T-helper 2 cell treated with Interferon-gamma antibody and Interleukin-4, amounts not matched to agents 100 ng/mL and 5 ng/mL, for 36 hours (primary cell): Measurements from ENCODE around the gene NONO. TPM values are rescaled to one million over a fixed set of nuclear protein-coding genes. Genes with fewer than 3 reads are reported as not detected.

ENCODE experiments used
- total RNA-seq: library from RNA; stranded (reverse); gene quantifications from 2 replicates; pipeline ENCODE4 v1.2.3, GENCODE V29; 2022

NONO gene
- total RNA-seq, 1 donor from 2014 or later, result 529 TPM

Other genes starting within 250 kb of the NONO start
- 46.2 and 48.2 TPM in 2 replicates for gene SNX12, start 215.3 kb upstream of the NONO start, total RNA-seq
- 8.4 and 10.3 TPM in 2 replicates for gene FOXO4, start 187.8 kb upstream of the NONO start, total RNA-seq
- 21.1 and 24.6 TPM in 2 replicates for gene CXorf65, start 176.9 kb upstream of the NONO start, total RNA-seq
- gene IL2RG, start 172.1 kb upstream of the NONO start, total RNA-seq, result 502 and 503 TPM in 2 replicates
- 54.7 and 63.0 TPM in 2 replicates for gene MED12, start 165.0 kb upstream of the NONO start, total RNA-seq
- gene NLGN3, start 138.8 kb upstream of the NONO start, total RNA-seq, result 1.3 TPM in 2 replicates
- 0.39 TPM in 1 of 2 replicates, not detected in the other for gene GJB1, start 60.4 kb upstream of the NONO start, total RNA-seq
- gene ZMYM3, start 29.5 kb upstream of the NONO start, total RNA-seq, result 20.9 and 21.8 TPM in 2 replicates
- 5.6 and 7.8 TPM in 2 replicates for gene ITGB1BP2, start 18.1 kb downstream of the NONO start, total RNA-seq
- gene TAF1, start 82.7 kb downstream of the NONO start, total RNA-seq, result 43.3 and 45.5 TPM in 2 replicates
- gene OGT, start 249.5 kb downstream of the NONO start, total RNA-seq, result 269 and 277 TPM in 2 replicates